Breast epithelium (tissue), 4 donors: ENCODE data around the gene SPIRE1. TPM values are rescaled to one million over a fixed set of nuclear protein-coding genes. Genes with fewer than 3 reads are reported as not detected.

Source experiments
- DNase-seq, 2 donors: peaks; one replicate each; pipeline ENCODE4 v3.0.0-alpha.2; 2019; ENCODE audit warnings: low spot score in 2 of 2
- H3K27ac ChIP-seq, 2 donors: fragments of 200-600 bp; sonication (generic) in 1 of 2; one replicate each; pipeline ENCODE4 v1.5.1; 2016 to 2019; ENCODE audit warnings: mild to moderate bottlenecking in 1 of 2
- H3K27me3 ChIP-seq, 2 donors: fragments of 200-600 bp; sonication (generic) in 1 of 2; one replicate each; pipeline versions ENCODE4 v1.5.1 to v1.6.0; 2017 to 2019; ENCODE audit warnings: control low read depth in 1 of 2, mild to moderate bottlenecking in 1 of 2
- H3K36me3 ChIP-seq: fragments of 200-600 bp; one replicate; pipeline ENCODE4 v1.5.1; 2019
- H3K4me1 ChIP-seq, 2 donors: fragments of 200-600 bp; sonication (generic); one replicate each; pipeline ENCODE4 v1.5.1; 2016 to 2019; ENCODE audit warnings: control low read depth in 1 of 2
- H3K4me3 ChIP-seq, 3 donors: fragments of 200-600 bp; sonication (generic); 1 replicate in 2 of 3; 2 replicates in 1 of 3; pipeline ENCODE4 v1.5.1; 2016 to 2019; ENCODE audit warnings: mild to moderate bottlenecking in 3 of 3, moderate library complexity in 2 of 3
- H3K9me3 ChIP-seq, 2 donors: fragments of 200-600 bp; sonication (generic) in 1 of 2; one replicate each; pipeline ENCODE4 v1.5.1; 2016 to 2019; ENCODE audit warnings: control low read depth in 1 of 2
- CTCF ChIP-seq, 3 donors: fragments of 450-650 bp; IDR thresholded peaks; one replicate each; pipeline ENCODE4 v1.5.1; 2016 to 2017; ENCODE audit warnings: antibody characterized with exemption in 3 of 3, mild to moderate bottlenecking in 3 of 3, moderate library complexity in 3 of 3
- POLR2A ChIP-seq: fragments of 450-650 bp; IDR thresholded peaks from one replicate; pipeline ENCODE4 v1.6.1; 2016; ENCODE audit warnings: antibody characterized with exemption, mild to moderate bottlenecking, moderate library complexity
- POLR2AphosphoS5 ChIP-seq, 3 donors: sonication (generic); formaldehyde crosslinking; IDR thresholded peaks; one replicate each; pipeline ENCODE4 v1.6.1; 2017; ENCODE audit warnings: antibody characterized with exemption in 3 of 3
- intact Hi-C: fragments of 100-400 bp; cut with DNase I; formaldehyde crosslinking; loops from one replicate; pipeline ENCODE4 v1.15.1; 2023; ENCODE audit warnings: low total_unique reads
- total RNA-seq, 3 donors: library from RNA; depleted of rRNA; stranded (reverse); fragments of >200 nt; gene quantifications; one replicate each; pipeline ENCODE4 v1.1.0, GENCODE V29; 2016

SPIRE1 gene
- total RNA-seq, 3 donors from 2014 or later: 24.3 to 38.5 (median 25.9) TPM

GRCh38 chr18:12423820-12424219 lies 234.1 kb downstream of the SPIRE1 start:
- Histone ChIP-seq H3K9me3 (peaks cover 0 to 13% of the 10 kb centered on the region in 2 donors), H3K4me1 (no peaks in the 10 kb centered on the region), H3K27ac (no peak overlapping the region), H3K27me3 (no peaks in the 10 kb centered on the region), H3K4me3 (no peak overlapping the region), H3K36me3 (no peaks in the 10 kb centered on the region)
- TF ChIP-seq POLR2A: no peak
- no peak for TF ChIP-seq CTCF (IDR thresholded peaks at IDR 0.05)
- no peak for TF ChIP-seq POLR2AphosphoS5 (IDR thresholded peaks at IDR 0.05)
- no peak for DNase-seq
- intact Hi-C loops: no loop called here

DNA sequence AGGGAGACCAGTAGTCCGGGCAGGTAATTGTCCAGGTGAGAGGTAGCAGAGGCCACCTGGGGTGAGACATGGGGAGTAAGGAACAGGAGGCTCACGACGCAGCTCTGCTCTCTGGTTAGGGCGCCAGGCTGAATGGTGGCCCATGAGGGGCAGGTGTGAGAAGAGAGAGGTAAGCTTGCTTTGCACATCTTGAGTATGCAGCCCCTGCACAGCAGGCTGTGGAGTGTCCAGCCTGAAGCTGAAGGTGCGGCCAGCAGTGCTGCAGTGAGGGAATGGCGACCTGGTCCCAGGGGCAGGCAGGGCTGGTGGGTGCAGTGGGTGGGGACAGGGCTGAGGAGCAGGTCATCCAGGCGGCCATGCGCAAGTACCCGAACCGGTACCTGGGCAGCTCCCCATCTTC lies 234.5 kb downstream of the SPIRE1 start:
- no peak for TF ChIP-seq POLR2A
- TF ChIP-seq POLR2AphosphoS5 (IDR thresholded peaks at IDR 0.05): no peak
- no peak for TF ChIP-seq CTCF (IDR thresholded peaks at IDR 0.05)
- no peaks in the 10 kb centered on the region for H3K4me1 ChIP-seq
- no peak overlapping the region for H3K27ac ChIP-seq
- intact Hi-C loops: no loop called here
- H3K4me3 ChIP-seq: no peak overlapping the region
- no peaks in the 10 kb centered on the region for H3K36me3 ChIP-seq
- no peak for DNase-seq
- peaks cover 0 to 13% of the 10 kb centered on the region in 2 donors for H3K9me3 ChIP-seq
- H3K27me3 ChIP-seq: no peaks in the 10 kb centered on the region

- DNase-seq: no peak
- Histone ChIP-seq H3K36me3 (no peaks in the 10 kb centered on the region), H3K4me1 (no peaks in the 10 kb centered on the region), H3K4me3 (no peak overlapping the region), H3K9me3 (peaks cover 0 to 8% of the 10 kb centered on the region in 2 donors), H3K27me3 (no peaks in the 10 kb centered on the region), H3K27ac (no peak overlapping the region)
- intact Hi-C loops: no loop called here
- no peak for TF ChIP-seq POLR2A
- no peak for TF ChIP-seq CTCF (IDR thresholded peaks at IDR 0.05)
- TF ChIP-seq POLR2AphosphoS5 (IDR thresholded peaks at IDR 0.05): no peak
These were observed 235.0 kb downstream of the SPIRE1 start for GRCh38 chr18:12422936-12423335.

GRCh38 chr18:12421732-12422131 lies 236.2 kb downstream of the SPIRE1 start:
- Histone ChIP-seq H3K27me3 (no peaks in the 10 kb centered on the region), H3K27ac (no peak overlapping the region), H3K4me1 (no peaks in the 10 kb centered on the region), H3K4me3 (no peak overlapping the region), H3K36me3 (no peaks in the 10 kb centered on the region), H3K9me3 (no peaks in the 10 kb centered on the region)
- no peak for DNase-seq
- TF ChIP-seq POLR2A (no peak), CTCF (IDR thresholded peaks at IDR 0.05) (no peak), POLR2AphosphoS5 (IDR thresholded peaks at IDR 0.05) (no peak)
- intact Hi-C loops: no loop called here

- no peaks in the 10 kb centered on the region for H3K4me1 ChIP-seq
- intact Hi-C loops: no loop called here
- peak overlapping the region; percentile 47 to 72 (median 61) for H3K4me3 ChIP-seq
- no peaks in the 10 kb centered on the region for H3K27me3 ChIP-seq
- TF ChIP-seq POLR2AphosphoS5 (IDR thresholded peaks at IDR 0.05) (no peak), POLR2A (no peak), CTCF (IDR thresholded peaks at IDR 0.05) (no peak)
- H3K27ac ChIP-seq: no peak overlapping the region
- no peaks in the 10 kb centered on the region for H3K9me3 ChIP-seq
- no peak for DNase-seq
- H3K36me3 ChIP-seq: no peaks in the 10 kb centered on the region
These were observed 237.0 kb downstream of the SPIRE1 start for GRCh38 chr18:12420821-12421421.
